Neuron (in vitro differentiated cells): ENCODE measurements around the gene CMTR1.

Source experiments
- H2AFZ ChIP-seq: one replicate; pipeline ENCODE4 v1.6.1; 2013; ENCODE audit warnings: low read depth, mild to moderate bottlenecking, inconsistent platforms, low read length, moderate library complexity
- H3K27me3 ChIP-seq: one replicate; pipeline ENCODE4 v1.6.1; 2013; ENCODE audit warnings: low read length; ENCODE audit not compliant: insufficient read depth
- H3K36me3 ChIP-seq: one replicate; pipeline ENCODE4 v1.6.1; 2013; ENCODE audit warnings: low read length; ENCODE audit not compliant: insufficient read depth
- H3K4me1 ChIP-seq: one replicate; pipeline ENCODE4 v1.6.1; 2013; ENCODE audit warnings: low read length; ENCODE audit not compliant: insufficient read depth
- H3K4me3 ChIP-seq: 2 replicates; pipeline ENCODE4 v1.5.1; 2013; ENCODE audit warnings: mild to moderate bottlenecking, low read length, moderate library complexity
- H3K9me3 ChIP-seq: one replicate; pipeline ENCODE4 v1.6.1; 2013; ENCODE audit warnings: low read length

Gene CMTR1

GRCh38 chr6:37485291-37485702, 52.3 kb downstream of the CMTR1 start:
- no peak overlapping the region for H3K4me3 ChIP-seq
- no peak overlapping the region for H2AFZ ChIP-seq
- H3K27me3 ChIP-seq: no peaks in the 10 kb centered on the region
- H3K9me3 ChIP-seq: no peaks in the 10 kb centered on the region
- H3K4me1 ChIP-seq: peaks cover 40% of the 10 kb centered on the region
- peaks cover 24% of the 10 kb centered on the region for H3K36me3 ChIP-seq

GRCh38 chr6:37486121-37486839, 53.3 kb downstream of the CMTR1 start:
- H3K9me3 ChIP-seq: no peaks in the 10 kb centered on the region

GRCh38 chr6:37487591-37488380, 54.8 kb downstream of the CMTR1 start:
- no peak overlapping the region for H3K4me3 ChIP-seq
- no peaks in the 10 kb centered on the region for H3K27me3 ChIP-seq
- peaks cover 38% of the 10 kb centered on the region for H3K4me1 ChIP-seq
- H3K9me3 ChIP-seq: no peaks in the 10 kb centered on the region
- peaks cover 13% of the 10 kb centered on the region for H3K36me3 ChIP-seq
- H2AFZ ChIP-seq: no peak overlapping the region

More at GRCh38 chr6:37486121-37486839, 53.3 kb downstream of the CMTR1 start:
- Histone ChIP-seq H3K4me1 (peaks cover 39% of the 10 kb centered on the region), H3K36me3 (peaks cover 18% of the 10 kb centered on the region), H2AFZ (no peak overlapping the region), H3K4me3 (no peak overlapping the region), H3K27me3 (no peaks in the 10 kb centered on the region)

- H3K27me3 ChIP-seq: no peaks in the 10 kb centered on the region
- H2AFZ ChIP-seq: no peak overlapping the region
- H3K4me3 ChIP-seq: no peak overlapping the region
- H3K4me1 ChIP-seq: peaks cover 38% of the 10 kb centered on the region
- no peaks in the 10 kb centered on the region for H3K9me3 ChIP-seq
- peaks cover 6% of the 10 kb centered on the region for H3K36me3 ChIP-seq
These were observed 55.5 kb downstream of the CMTR1 start for GRCh38 chr6:37488476-37488875.

GRCh38 chr6:37489697-37490336, 56.8 kb downstream of the CMTR1 start:
- no peaks in the 10 kb centered on the region for H3K36me3 ChIP-seq
- no peak overlapping the region for H2AFZ ChIP-seq
- H3K4me1 ChIP-seq: peaks cover 35% of the 10 kb centered on the region
- no peaks in the 10 kb centered on the region for H3K9me3 ChIP-seq
- H3K4me3 ChIP-seq: no peak overlapping the region
- H3K27me3 ChIP-seq: no peaks in the 10 kb centered on the region

- H3K4me1 ChIP-seq: peaks cover 32% of the 10 kb centered on the region
- H3K4me3 ChIP-seq: no peak overlapping the region
- no peaks in the 10 kb centered on the region for H3K27me3 ChIP-seq
- H2AFZ ChIP-seq: no peak overlapping the region
- H3K36me3 ChIP-seq: no peaks in the 10 kb centered on the region
- no peaks in the 10 kb centered on the region for H3K9me3 ChIP-seq
These were observed 57.6 kb downstream of the CMTR1 start for GRCh38 chr6:37490536-37491170.

GRCh38 chr6:37491171-37491829, 58.3 kb downstream of the CMTR1 start:
- H2AFZ ChIP-seq: no peak overlapping the region
- H3K9me3 ChIP-seq: no peaks in the 10 kb centered on the region
- no peaks in the 10 kb centered on the region for H3K27me3 ChIP-seq
- no peaks in the 10 kb centered on the region for H3K36me3 ChIP-seq
- peaks cover 32% of the 10 kb centered on the region for H3K4me1 ChIP-seq
- no peak overlapping the region for H3K4me3 ChIP-seq

GRCh38 chr6:37491830-37492208, 58.8 kb downstream of the CMTR1 start:
- Histone ChIP-seq H3K27me3 (no peaks in the 10 kb centered on the region), H3K36me3 (no peaks in the 10 kb centered on the region), H3K9me3 (no peaks in the 10 kb centered on the region), H3K4me3 (no peak overlapping the region), H2AFZ (no peak overlapping the region), H3K4me1 (peaks cover 32% of the 10 kb centered on the region)

GRCh38 chr6:37492236-37492972, 59.4 kb downstream of the CMTR1 start:
- no peaks in the 10 kb centered on the region for H3K36me3 ChIP-seq
- H3K4me3 ChIP-seq: no peak overlapping the region
- H3K9me3 ChIP-seq: no peaks in the 10 kb centered on the region
- H3K27me3 ChIP-seq: no peaks in the 10 kb centered on the region
- H2AFZ ChIP-seq: no peak overlapping the region
- peaks cover 32% of the 10 kb centered on the region for H3K4me1 ChIP-seq

GRCh38 chr6:37492991-37493660, 60.1 kb downstream of the CMTR1 start:
- Histone ChIP-seq H3K36me3 (no peaks in the 10 kb centered on the region), H3K4me1 (peaks cover 25% of the 10 kb centered on the region), H3K9me3 (no peaks in the 10 kb centered on the region), H2AFZ (no peak overlapping the region), H3K27me3 (no peaks in the 10 kb centered on the region), H3K4me3 (no peak overlapping the region)

GRCh38 chr6:37493661-37493995, 60.6 kb downstream of the CMTR1 start:
- Histone ChIP-seq H3K9me3 (no peaks in the 10 kb centered on the region), H3K4me1 (peaks cover 22% of the 10 kb centered on the region), H3K27me3 (no peaks in the 10 kb centered on the region), H2AFZ (no peak overlapping the region), H3K4me3 (no peak overlapping the region), H3K36me3 (no peaks in the 10 kb centered on the region)
